Ectodermal cell (in vitro differentiated cells): ENCODE data around the gene GRAMD1B.

ENCODE experiments used
- H3K27ac ChIP-seq: 2 replicates; pipeline ENCODE4 v1.7.0; 2013; ENCODE audit warnings: mild to moderate bottlenecking, low read depth, low read length; ENCODE audit not compliant: insufficient read depth, poor library complexity, severe bottlenecking
- H3K27me3 ChIP-seq: 2 replicates; pipeline ENCODE4 v1.7.0; 2013; ENCODE audit warnings: mild to moderate bottlenecking, low read length; ENCODE audit not compliant: insufficient read depth, control insufficient read depth, poor library complexity, severe bottlenecking
- H3K36me3 ChIP-seq: one replicate; pipeline ENCODE4 v1.7.0; 2013; ENCODE audit warnings: low read length; ENCODE audit not compliant: control insufficient read depth, insufficient read depth
- H3K4me1 ChIP-seq: one replicate; pipeline ENCODE4 v1.7.0; 2013; ENCODE audit warnings: low read length; ENCODE audit not compliant: control insufficient read depth, insufficient read depth
- H3K4me3 ChIP-seq: 2 replicates; pipeline ENCODE4 v1.7.0; 2013; ENCODE audit warnings: low read depth, low read length, control low read depth; ENCODE audit not compliant: insufficient read depth
- H3K9me3 ChIP-seq: 2 replicates; pipeline ENCODE4 v1.7.0; 2013; ENCODE audit warnings: mild to moderate bottlenecking, low read length, moderate library complexity; ENCODE audit not compliant: control insufficient read depth
- WGBS, 2 experiments: methylation state at CpG; one replicate each; pipeline ENCODE4 v1.1.7; 2013; ENCODE audit warnings: missing lambda C conversion rate in 2 of 2; 5-methylcytosine and 5-hydroxymethylcytosine counted together

GRAMD1B gene

GRCh38 chr11:123576082-123576481 is 146.0 kb downstream of the GRAMD1B start:
- no peaks in the 10 kb centered on the region for H3K36me3 ChIP-seq
- H3K27ac ChIP-seq: no peak overlapping the region
- no peaks in the 10 kb centered on the region for H3K9me3 ChIP-seq
- H3K27me3 ChIP-seq: no peaks in the 10 kb centered on the region
- 65% methylated on average over 3 of the region's 3 CpGs for WGBS, 2 experiments
- peaks cover 16% of the 10 kb centered on the region for H3K4me1 ChIP-seq
- no peak overlapping the region for H3K4me3 ChIP-seq

- H3K36me3 ChIP-seq: no peaks in the 10 kb centered on the region
- H3K27me3 ChIP-seq: no peaks in the 10 kb centered on the region
- H3K4me3 ChIP-seq: no peak overlapping the region
- WGBS, 2 experiments: 63 to 76% methylated on average over 1 to 3 of the region's 3 CpGs
- H3K9me3 ChIP-seq: no peaks in the 10 kb centered on the region
- H3K4me1 ChIP-seq: peaks cover 16% of the 10 kb centered on the region
- no peak overlapping the region for H3K27ac ChIP-seq
These were observed 146.4 kb downstream of the GRAMD1B start for GRCh38 chr11:123576501-123576900.

- 65% methylated on average over 37 of the region's 37 CpGs for WGBS, 2 experiments
- Histone ChIP-seq H3K4me3 (no peak overlapping the region), H3K27me3 (no peaks in the 10 kb centered on the region), H3K9me3 (no peaks in the 10 kb centered on the region), H3K27ac (no peak overlapping the region), H3K4me1 (peaks cover 16% of the 10 kb centered on the region), H3K36me3 (no peaks in the 10 kb centered on the region)
These were observed 147.1 kb downstream of the GRAMD1B start for GRCh38 chr11:123577081-123577598.

GRCh38 chr11:123578778-123579481 is 148.9 kb downstream of the GRAMD1B start:
- H3K4me3 ChIP-seq: no peak overlapping the region
- peaks cover 16% of the 10 kb centered on the region for H3K4me1 ChIP-seq
- no peaks in the 10 kb centered on the region for H3K27me3 ChIP-seq
- H3K36me3 ChIP-seq: no peaks in the 10 kb centered on the region
- 92 to 93% methylated on average over 15 of the region's 15 CpGs for WGBS, 2 experiments
- H3K27ac ChIP-seq: no peak overlapping the region
- no peaks in the 10 kb centered on the region for H3K9me3 ChIP-seq

- Histone ChIP-seq H3K27ac (no peak overlapping the region), H3K27me3 (no peaks in the 10 kb centered on the region), H3K4me1 (peaks cover 18% of the 10 kb centered on the region), H3K36me3 (no peaks in the 10 kb centered on the region), H3K9me3 (no peaks in the 10 kb centered on the region), H3K4me3 (no peak overlapping the region)
- WGBS, 2 experiments: 95 to 96% methylated on average over 5 of the region's 5 CpGs
These were observed 149.4 kb downstream of the GRAMD1B start for GRCh38 chr11:123579482-123579812.

GRCh38 chr11:123580137-123580536 is 150.1 kb downstream of the GRAMD1B start:
- H3K36me3 ChIP-seq: no peaks in the 10 kb centered on the region
- H3K27me3 ChIP-seq: no peaks in the 10 kb centered on the region
- H3K4me1 ChIP-seq: peaks cover 25% of the 10 kb centered on the region
- H3K27ac ChIP-seq: no peak overlapping the region
- WGBS, 2 experiments: 92 to 93% methylated on average over 6 of the region's 6 CpGs
- H3K4me3 ChIP-seq: no peak overlapping the region
- no peaks in the 10 kb centered on the region for H3K9me3 ChIP-seq

GRCh38 chr11:123580557-123581275 is 150.6 kb downstream of the GRAMD1B start:
- no peak overlapping the region for H3K27ac ChIP-seq
- H3K27me3 ChIP-seq: no peaks in the 10 kb centered on the region
- H3K4me1 ChIP-seq: peaks cover 28% of the 10 kb centered on the region
- 17% methylated on average over 25 of the region's 25 CpGs for WGBS, 2 experiments
- no peaks in the 10 kb centered on the region for H3K36me3 ChIP-seq
- no peak overlapping the region for H3K4me3 ChIP-seq
- no peaks in the 10 kb centered on the region for H3K9me3 ChIP-seq

- Histone ChIP-seq H3K27me3 (no peaks in the 10 kb centered on the region), H3K9me3 (no peaks in the 10 kb centered on the region), H3K4me1 (peaks cover 34% of the 10 kb centered on the region), H3K36me3 (no peaks in the 10 kb centered on the region), H3K4me3 (no peak overlapping the region), H3K27ac (no peak overlapping the region)
- WGBS, 2 experiments: 91 to 92% methylated on average over 22 of the region's 22 CpGs
These were observed 151.8 kb downstream of the GRAMD1B start for GRCh38 chr11:123581651-123582399.

- Histone ChIP-seq H3K4me1 (peaks cover 35% of the 10 kb centered on the region), H3K9me3 (no peaks in the 10 kb centered on the region), H3K36me3 (no peaks in the 10 kb centered on the region), H3K27me3 (no peaks in the 10 kb centered on the region), H3K4me3 (no peak overlapping the region), H3K27ac (no peak overlapping the region)
- WGBS, 2 experiments: 89 to 90% methylated on average over 12 of the region's 12 CpGs
These were observed 153.0 kb downstream of the GRAMD1B start for GRCh38 chr11:123582992-123583504.

- Histone ChIP-seq H3K27ac (no peak overlapping the region), H3K4me3 (no peak overlapping the region), H3K4me1 (peaks cover 31% of the 10 kb centered on the region), H3K36me3 (no peaks in the 10 kb centered on the region), H3K27me3 (no peaks in the 10 kb centered on the region), H3K9me3 (no peaks in the 10 kb centered on the region)
- WGBS, 2 experiments: 87 to 91% methylated on average over 4 of the region's 4 CpGs
These were observed 154.1 kb downstream of the GRAMD1B start for GRCh38 chr11:123584186-123584585.
